Stimulated activated CD4-positive, alpha-beta T cell treated with anti-CD3 and anti-CD28 coated beads, TNF-alpha, amount 100 ng/mL, for 24 hours (primary cell): ENCODE measurements around the gene TEX14.
A peak's percentile ranks its signal among the peaks of the same experiment; 100 is the strongest.
"Not testable (repeated sequence)": the region's sequence is repeated elsewhere in the genome, so short reads cannot be mapped to it uniquely, and the experiment has no call there.

Source experiments
- DNase-seq, 3 experiments: peaks; one replicate each; pipeline ENCODE4 v3.0.0-alpha.2; 2020; ENCODE audit warnings: low read depth in 3 of 3

Gene TEX14

GRCh38 chr17:58688521-58688920 lies 3.3 kb downstream of the TEX14 start:
- no peak for DNase-seq

DNA sequence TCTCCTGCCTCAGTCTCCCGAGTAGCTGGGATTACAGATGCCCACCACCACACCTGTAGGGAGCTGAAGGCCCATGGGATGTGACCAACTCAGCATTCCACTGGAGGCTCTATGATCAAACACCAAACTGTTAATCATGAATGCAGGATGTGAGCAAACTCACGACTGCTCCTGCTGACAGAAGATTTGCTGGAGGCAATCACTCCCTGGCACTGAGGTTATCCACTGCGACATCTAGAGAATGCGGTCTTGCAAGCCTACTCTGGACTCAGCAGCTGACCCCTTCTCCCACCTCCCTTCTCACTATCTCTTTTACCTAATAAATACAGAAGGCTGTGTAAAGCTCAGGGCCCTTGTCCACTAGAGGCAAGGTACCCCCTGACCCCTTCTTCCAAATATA lies 4.9 kb downstream of the TEX14 start:
- no peak for DNase-seq

GRCh38 chr17:58684462-58684861 lies 7.4 kb downstream of the TEX14 start:
- not testable (repeated sequence) for DNase-seq

- DNase-seq = no peak
These were observed 7.8 kb downstream of the TEX14 start for GRCh38 chr17:58684003-58684402.

DNA sequence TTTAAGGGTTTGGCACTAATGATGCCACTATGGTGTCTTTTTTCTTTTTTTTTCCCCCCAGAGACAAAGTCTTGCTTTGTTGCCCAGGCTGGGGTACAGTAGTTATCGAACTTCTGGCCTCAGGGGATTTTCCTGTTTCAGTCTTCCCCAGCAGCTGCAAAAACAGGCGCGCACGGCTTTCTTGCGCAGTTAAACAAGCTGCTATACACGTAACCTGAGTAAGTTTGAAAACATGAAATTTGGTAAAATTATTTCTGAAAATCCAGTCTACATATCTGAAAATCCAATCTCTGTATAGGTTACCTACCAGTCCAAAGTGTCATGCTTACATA lies 11.8 kb downstream of the TEX14 start:
- no peak for DNase-seq

GRCh38 chr17:58679263-58680037 lies 12.4 kb downstream of the TEX14 start:
- DNase-seq = no peak

- DNase-seq = not testable (repeated sequence)
These were observed 13.6 kb downstream of the TEX14 start for GRCh38 chr17:58678287-58678686.

GRCh38 chr17:58677194-58677880 lies 14.5 kb downstream of the TEX14 start:
- no peak for DNase-seq

DNA sequence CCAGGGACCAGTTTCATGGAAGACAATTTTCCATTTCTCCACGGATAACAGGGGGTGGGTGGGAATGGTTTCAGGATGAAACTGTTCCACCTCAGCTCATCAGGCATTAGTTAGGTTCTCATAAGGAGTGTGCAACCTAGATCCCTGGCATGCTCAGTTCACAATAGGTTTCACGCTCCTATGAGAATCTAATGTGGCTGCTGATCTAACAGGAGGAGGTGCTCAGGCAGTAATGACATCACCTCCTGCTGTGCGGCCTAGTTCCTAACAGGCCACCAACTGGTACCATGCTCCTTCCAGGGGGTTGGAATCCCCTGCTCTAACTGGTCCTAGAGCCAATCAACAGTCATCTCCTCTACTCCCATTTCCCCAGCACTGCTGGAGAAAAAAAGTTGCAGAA lies 19.9 kb downstream of the TEX14 start:
- DNase-seq = no peak

GRCh38 chr17:58669853-58670252 lies 22.0 kb downstream of the TEX14 start:
- no peak for DNase-seq

GRCh38 chr17:58668598-58668935 lies 23.3 kb downstream of the TEX14 start:
- DNase-seq = no peak

DNA sequence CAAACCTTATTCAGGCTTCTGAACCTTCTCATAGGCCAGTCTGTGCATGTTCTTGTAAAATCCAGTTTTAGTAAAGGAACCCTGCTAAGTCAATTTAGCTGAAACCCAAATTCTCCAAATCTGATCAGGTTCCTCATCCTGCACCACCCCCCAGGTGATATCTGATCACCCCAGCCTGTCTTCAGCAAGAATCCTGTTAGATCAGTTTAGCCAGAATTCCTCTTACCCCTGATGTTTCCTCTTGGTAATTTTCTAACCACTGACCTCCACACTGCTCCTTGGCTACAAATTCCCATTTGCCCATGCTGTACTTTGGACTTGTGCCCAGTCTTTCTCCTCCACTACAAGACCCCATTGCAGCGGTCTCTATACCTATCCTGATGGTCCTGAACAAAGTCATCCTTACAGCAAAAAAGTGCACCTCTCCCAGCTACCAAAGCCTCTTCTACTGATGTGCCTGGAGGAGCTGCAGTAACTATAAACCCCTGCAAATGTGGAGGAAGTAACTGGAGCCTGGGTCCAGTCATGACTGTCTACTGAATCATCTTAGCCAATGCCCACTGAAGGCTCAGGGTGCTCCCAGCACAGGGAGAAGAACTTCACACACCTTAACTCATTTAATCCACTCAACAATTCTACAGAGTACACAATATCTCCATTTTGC lies 23.8 kb downstream of the TEX14 start:
- no peak for DNase-seq

DNA sequence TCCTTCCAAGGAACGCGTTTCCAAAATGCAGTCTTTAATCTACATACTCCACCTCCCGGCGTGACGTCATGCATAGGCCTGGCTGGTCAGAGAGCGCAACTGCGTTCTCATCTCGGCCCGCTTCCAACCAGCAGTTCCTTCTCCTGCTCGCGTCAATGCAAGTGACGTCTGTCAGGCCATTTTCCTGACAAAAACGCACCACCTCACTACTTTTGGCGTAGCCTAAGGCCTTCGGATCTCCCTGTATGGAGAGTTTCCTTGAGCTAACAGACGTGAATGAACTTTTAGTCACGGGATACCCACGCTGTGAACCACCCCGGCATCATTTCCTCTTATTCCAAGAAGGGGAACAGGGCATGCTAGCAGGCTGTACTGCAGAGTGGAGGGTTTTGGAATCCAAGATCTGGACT lies 25.0 kb downstream of the TEX14 start:
- peak in 1 of 3 experiments; percentile 26 for DNase-seq

- no peak for DNase-seq
These were observed 25.6 kb downstream of the TEX14 start for GRCh38 chr17:58665946-58666857.

DNA sequence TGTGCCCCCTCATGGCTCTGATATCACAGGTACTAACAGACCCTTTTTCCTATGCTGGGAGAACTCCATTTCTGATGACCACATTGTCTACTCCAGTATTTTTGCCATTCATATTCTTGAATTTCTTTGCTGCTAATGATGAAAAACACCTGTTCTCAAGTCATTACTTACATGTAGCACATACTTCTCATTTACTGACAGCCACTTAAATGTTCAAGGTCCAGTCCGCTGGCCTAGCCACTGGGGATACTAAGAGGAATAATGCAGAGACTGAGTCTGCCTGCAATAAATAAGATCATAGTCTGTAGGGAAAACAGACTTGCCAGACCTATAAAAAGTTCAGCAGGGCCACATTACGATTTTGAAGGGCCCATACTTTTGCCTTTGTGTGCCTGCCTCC lies 27.5 kb downstream of the TEX14 start:
- DNase-seq = no peak

DNA sequence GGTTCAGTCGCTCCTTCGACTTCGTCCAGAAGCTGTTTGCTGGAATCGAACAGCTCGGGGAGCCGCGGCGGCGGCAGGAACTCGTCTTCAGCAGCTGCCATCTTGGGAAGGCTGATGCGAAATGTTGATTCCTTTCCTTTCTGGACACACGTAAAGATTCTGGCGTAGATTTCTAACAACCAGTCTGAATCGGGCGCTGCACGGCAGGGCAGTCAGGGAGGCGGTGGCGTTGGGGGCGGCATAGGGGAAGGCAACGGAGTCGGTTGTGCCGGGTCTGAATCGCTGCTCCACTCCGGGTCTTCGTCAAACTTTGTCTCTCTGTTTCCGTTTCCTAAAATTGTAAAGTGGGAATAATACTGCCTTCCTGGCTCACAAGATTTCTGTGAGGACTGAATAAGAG lies 30.3 kb downstream of the TEX14 start:
- no peak for DNase-seq

DNA sequence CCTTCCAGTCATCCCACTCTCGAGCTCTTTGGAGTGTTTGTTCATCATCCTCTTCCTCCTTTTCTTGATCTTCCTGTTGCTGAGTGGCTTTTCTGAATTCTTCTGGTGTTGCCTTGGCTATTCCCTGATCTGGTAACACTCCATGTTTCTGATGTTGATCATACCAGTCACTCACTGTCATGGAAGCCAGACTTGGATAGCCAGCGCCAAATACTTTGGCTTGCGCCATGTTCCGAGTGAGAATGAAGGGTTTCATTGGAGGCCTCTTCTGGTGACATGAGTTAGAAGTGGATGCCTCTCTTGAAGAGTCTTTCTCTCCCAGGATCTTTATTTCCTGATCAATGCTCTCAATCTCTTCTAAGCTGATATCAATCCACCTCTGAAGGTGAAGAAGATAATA lies 31.2 kb downstream of the TEX14 start:
- DNase-seq = no peak

- not testable (repeated sequence) for DNase-seq
These were observed 32.1 kb downstream of the TEX14 start for GRCh38 chr17:58659714-58660084.

DNA sequence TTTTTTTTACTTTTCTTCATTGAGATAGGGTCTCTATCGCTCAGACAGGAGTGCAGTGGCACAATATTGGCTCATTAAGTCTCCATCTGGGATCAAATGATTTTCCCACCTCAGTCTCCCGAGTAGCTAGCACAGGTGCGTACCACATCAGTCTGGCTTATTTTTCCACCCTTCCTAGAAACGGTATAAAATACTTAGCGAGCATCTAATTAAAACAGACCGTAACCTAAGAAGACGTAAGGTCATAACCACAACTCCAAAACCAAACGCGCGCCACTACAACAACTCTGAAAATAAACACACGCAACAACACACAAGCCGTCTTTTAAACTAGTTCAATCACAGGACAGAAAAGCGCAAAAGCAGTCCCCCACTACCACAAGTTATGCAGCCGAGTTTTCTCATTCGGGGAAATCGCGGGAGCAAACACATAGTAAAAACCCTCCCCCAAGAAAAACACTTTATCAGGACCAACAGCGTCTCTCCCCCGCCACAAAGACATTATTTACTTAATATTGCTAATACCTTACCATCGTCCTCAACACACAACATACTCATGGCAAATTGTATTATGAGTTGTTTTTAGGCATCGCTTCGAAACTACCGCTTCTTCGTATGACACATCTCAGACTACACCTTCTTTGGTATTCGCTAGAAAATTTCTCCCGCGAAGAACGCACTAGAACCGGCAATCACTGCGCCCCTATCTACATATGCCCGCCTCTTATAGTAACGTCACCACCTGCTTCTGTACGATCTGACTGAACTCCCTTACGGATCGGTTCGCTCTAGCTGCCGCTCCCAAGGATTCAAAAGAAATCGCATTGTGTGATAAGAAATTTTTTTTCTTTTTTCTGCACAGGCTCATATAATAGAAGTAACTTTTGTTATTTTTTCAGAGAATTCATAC lies 32.8 kb downstream of the TEX14 start:
- peak; percentile 63 to 76 (median 66) for DNase-seq

GRCh38 chr17:58657962-58658803 lies 33.7 kb downstream of the TEX14 start:
- not testable (repeated sequence) for DNase-seq
